GM13977 (cell line): ENCODE measurements around the gene DAB2.

Experiments used
- DNase-seq: peaks from one replicate; pipeline ENCODE4 v3.0.0; 2012; ENCODE audit warnings: low spot score
- CTCF ChIP-seq: IDR thresholded peaks from 2 replicates; pipeline ENCODE4 v1.5.1; 2012; ENCODE audit warnings: mild to moderate bottlenecking, control low read depth; ENCODE audit not compliant: insufficient read depth; ENCODE audit errors: extremely low read depth, missing control alignments
- in situ Hi-C: fragments of 300-500 bp; cut with MboI; formaldehyde crosslinking; loops from one replicate; pipeline ENCODE4 v1.12.0; 2022; ENCODE audit warnings: low sequenced_read_pairs, low pct_unique_long_range_greater_than_20kb, mixed read lengths, inconsistent platforms; ENCODE audit not compliant: unreplicated experiment

Gene DAB2

GRCh38 chr5:39362646-39363045, 62.1 kb downstream of the DAB2 start:
- in situ Hi-C loops, result no loop called here
- TF ChIP-seq CTCF, result no peak
- DNase-seq, result no peak

GRCh38 chr5:39361306-39361705, 63.5 kb downstream of the DAB2 start:
- no peak for TF ChIP-seq CTCF
- DNase-seq, result no peak
- in situ Hi-C loops, result no loop called here

- TF ChIP-seq CTCF, result no peak
- in situ Hi-C loops, result no loop called here
- no peak for DNase-seq
Measured at GRCh38 chr5:39360471-39361111, 64.2 kb downstream of the DAB2 start.

GRCh38 chr5:39356263-39356662, 68.5 kb downstream of the DAB2 start:
- no peak for TF ChIP-seq CTCF
- in situ Hi-C loops, result no loop called here
- DNase-seq, result no peak

GRCh38 chr5:39355324-39355723, 69.5 kb downstream of the DAB2 start:
- in situ Hi-C loops, result no loop called here
- TF ChIP-seq CTCF, result no peak
- no peak for DNase-seq

- no peak for DNase-seq
- in situ Hi-C loops, result no loop called here
- TF ChIP-seq CTCF, result no peak
Measured at GRCh38 chr5:39353717-39354399, 70.9 kb downstream of the DAB2 start.
